IPS-15b (cell line): ENCODE data around the gene TFDP1.

Experiments
- H3K27me3 ChIP-seq: one replicate; pipeline ENCODE4 v1.6.1; 2013; ENCODE audit warnings: low read length; ENCODE audit not compliant: control insufficient read depth, insufficient read depth
- H3K36me3 ChIP-seq: one replicate; pipeline ENCODE4 v1.6.1; 2013; ENCODE audit warnings: low read length; ENCODE audit not compliant: control insufficient read depth, insufficient read depth
- H3K4me1 ChIP-seq: one replicate; pipeline ENCODE4 v1.6.1; 2013; ENCODE audit warnings: mild to moderate bottlenecking, low read length; ENCODE audit not compliant: control insufficient read depth, insufficient read depth
- H3K4me3 ChIP-seq: one replicate; pipeline ENCODE4 v1.5.1; 2013; ENCODE audit warnings: low read depth, low read length
- H3K9ac ChIP-seq: one replicate; pipeline ENCODE4 v1.6.1; 2013; ENCODE audit warnings: low read depth, mild to moderate bottlenecking, low read length
- H3K9me3 ChIP-seq: one replicate; pipeline ENCODE4 v1.6.1; 2013; ENCODE audit warnings: mild to moderate bottlenecking, low read length; ENCODE audit not compliant: control insufficient read depth, insufficient read depth

Gene TFDP1

DNA sequence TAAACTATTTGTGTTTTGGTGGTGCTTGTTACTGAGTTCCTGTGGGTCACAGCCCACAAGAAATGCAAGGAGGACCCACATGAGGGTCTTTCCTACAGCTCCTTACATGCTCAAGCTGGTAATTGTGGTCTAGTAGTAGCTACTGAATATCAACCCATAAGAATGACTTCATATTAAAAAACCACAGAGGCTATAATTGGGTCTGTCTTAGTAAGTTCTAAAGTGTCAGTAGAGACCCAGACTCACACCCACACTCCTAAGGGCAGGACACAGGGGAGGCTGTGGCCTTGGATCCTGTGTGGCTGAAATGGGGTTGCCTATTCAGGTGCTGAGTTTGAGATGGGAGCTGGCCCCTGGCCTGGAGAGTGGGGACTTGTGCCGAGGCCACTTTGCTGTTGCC lies 19.6 kb downstream of the TFDP1 start:
- Histone ChIP-seq H3K27me3 (no peaks in the 10 kb centered on the region), H3K4me3 (no peak overlapping the region), H3K36me3 (peaks cover 24% of the 10 kb centered on the region), H3K9ac (no peak overlapping the region), H3K9me3 (no peaks in the 10 kb centered on the region), H3K4me1 (no peaks in the 10 kb centered on the region)

DNA sequence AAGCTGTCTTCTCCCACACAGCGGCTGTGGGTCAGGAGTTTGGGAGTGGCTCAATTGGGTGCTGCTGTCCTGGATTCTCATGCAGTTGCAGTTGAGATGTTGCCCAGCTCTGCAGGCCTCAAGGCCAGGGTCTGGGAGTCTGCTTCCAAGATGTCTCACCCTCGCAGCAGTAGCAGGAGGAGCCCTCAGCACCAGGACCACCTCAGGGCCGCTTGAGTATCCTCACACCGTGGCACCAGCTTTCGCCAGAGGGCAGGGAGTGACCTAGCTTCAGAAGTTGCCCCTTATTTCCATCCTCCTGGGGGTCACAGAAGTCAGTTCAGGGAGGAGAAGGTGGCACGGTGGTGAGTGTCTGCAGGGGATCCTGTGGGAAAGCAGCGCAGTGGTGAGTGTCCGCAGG lies 20.9 kb downstream of the TFDP1 start:
- Histone ChIP-seq H3K4me3 (no peak overlapping the region), H3K9ac (no peak overlapping the region), H3K9me3 (no peaks in the 10 kb centered on the region), H3K27me3 (no peaks in the 10 kb centered on the region), H3K4me1 (no peaks in the 10 kb centered on the region), H3K36me3 (peaks cover 19% of the 10 kb centered on the region)

DNA sequence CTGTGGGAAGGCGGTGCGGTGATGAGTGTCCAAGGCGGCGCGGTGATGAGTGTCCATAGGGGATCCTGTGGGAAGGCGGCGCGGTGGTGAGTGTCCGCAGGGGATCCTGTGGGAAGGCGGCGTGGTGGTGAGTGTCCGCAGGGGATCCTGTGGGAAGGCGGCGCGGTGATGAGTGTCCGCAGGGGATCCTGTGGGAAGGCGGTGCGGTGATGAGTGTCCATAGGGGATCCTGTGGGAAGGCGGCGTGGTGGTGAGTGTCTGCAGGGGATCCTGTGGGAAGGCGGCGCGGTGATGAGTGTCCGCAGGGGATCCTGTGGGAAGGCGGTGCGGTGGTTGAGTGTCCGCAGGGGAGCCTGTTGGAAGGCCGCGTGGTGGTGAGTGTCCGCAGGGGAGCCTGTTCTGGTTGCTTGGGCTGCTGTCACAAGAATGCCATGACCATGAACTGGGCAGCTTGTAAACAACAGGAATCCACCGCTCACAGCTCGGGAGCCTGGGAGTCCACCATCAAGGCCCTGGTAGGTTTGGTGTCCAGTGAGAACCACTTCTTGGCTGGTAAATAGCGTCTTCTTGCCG lies 21.4 kb downstream of the TFDP1 start:
- H3K9me3 ChIP-seq: no peaks in the 10 kb centered on the region
- no peaks in the 10 kb centered on the region for H3K27me3 ChIP-seq
- no peak overlapping the region for H3K9ac ChIP-seq
- no peak overlapping the region for H3K4me3 ChIP-seq
- H3K4me1 ChIP-seq: no peaks in the 10 kb centered on the region
- H3K36me3 ChIP-seq: peaks cover 19% of the 10 kb centered on the region

DNA sequence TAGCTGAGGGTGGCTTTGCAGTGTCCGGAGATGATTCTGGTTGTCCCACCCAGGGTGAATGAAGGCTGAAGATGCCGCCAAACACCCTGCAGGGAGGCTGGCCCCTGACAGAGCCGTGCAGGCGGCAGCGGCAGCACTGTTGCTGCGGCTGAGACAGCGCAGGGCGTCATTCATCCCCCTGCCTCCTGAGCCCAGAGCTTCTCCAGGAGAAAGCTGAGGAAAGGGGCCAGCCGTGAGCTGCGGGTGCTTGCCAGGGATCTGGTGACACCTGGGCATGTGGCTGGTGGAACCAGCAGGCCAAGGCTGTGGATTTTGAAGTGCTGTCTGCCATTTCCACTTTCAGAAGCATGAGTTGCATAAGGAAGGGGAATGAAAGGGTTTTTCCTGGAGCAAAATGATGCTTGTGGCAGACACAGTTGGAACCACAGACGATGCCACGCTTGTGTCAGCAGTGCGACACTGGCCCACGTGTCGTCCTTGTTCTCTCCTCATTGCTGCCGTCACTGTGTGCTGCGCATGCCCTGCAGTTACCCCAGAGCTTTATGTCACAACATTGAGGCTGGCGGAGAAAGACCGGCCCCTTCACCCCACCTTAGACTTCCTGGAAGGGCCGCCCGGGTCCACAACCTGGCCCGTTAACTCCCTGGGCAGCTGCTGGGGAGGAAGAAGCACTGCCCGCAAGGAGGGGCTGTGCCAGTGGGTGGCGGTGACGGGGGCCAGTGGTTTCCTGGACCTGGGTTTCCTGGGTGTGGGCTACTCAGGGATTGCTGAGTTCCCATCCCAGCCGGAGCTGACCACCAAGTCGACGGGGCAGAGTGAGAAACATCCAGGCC lies 22.7 kb downstream of the TFDP1 start:
- Histone ChIP-seq H3K4me1 (no peaks in the 10 kb centered on the region), H3K9ac (no peak overlapping the region), H3K9me3 (no peaks in the 10 kb centered on the region), H3K36me3 (peaks cover 24% of the 10 kb centered on the region), H3K4me3 (no peak overlapping the region), H3K27me3 (no peaks in the 10 kb centered on the region)

DNA sequence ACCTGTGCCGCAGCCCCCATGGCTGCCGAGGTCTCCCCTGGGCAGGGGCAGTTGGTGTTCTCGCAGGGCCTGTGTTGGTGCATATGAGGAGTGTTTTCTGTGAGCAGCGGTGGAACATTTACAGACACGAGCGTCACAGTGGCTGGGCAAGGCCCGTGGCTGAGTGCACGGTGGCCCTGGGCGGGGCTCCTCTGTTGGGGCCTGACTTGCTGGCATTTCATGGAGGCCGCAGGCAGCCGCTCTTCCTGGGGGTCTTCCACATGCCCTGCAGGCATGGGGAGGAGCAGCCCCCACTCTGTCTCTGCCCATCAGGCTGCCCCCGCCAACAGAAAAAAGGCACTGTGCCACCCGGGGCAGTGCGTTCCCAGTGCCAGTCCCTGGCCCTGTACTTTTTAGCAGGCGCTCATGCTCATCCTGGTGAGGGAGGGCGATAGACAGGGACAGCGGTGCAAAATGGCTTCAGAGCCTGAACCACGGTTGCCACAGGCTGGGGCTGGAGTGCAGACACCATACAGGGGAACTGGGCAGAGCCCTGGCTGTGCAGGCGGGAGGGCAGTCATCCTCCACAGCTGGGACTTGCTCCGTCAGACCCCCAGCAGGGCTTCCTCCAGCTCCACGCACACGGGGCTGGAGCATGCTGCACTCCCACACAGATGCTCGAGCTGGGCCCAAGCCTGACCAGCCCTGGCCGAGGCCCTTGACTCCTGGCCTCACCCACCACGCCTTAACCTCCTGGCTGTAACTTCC lies 23.5 kb downstream of the TFDP1 start:
- Histone ChIP-seq H3K4me3 (no peak overlapping the region), H3K9ac (no peak overlapping the region), H3K4me1 (no peaks in the 10 kb centered on the region), H3K9me3 (no peaks in the 10 kb centered on the region), H3K36me3 (peaks cover 24% of the 10 kb centered on the region), H3K27me3 (no peaks in the 10 kb centered on the region)

DNA sequence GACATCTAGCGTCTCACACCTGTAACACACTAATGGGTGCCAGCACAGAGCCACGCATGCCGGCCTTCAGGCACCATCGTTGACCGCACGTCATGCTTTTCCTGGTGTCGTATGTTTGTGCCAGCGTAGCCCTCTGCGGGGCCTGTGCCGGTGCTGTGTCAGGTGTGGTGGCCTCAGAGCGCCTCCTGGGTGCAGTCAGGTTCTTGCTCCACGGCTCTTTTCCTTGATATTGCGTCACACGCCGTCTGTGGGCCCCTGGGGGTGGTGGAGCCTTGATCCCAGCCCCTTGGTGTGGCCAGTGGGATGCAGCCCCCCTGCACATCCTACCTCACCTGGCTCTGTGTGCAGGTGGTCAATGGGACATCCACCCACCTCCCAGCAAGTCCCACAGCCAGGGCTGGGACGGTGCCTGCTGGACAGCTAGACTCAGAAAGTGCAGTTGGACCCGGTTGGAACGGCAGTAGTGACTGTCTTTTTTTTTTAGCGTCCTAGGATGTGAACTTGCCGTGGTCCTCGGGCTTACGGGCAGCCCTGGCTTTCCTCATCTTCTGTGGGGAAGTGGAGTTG lies 24.5 kb downstream of the TFDP1 start:
- Histone ChIP-seq H3K36me3 (peaks cover 24% of the 10 kb centered on the region), H3K9ac (no peak overlapping the region), H3K27me3 (no peaks in the 10 kb centered on the region), H3K4me3 (no peak overlapping the region), H3K4me1 (no peaks in the 10 kb centered on the region), H3K9me3 (no peaks in the 10 kb centered on the region)

DNA sequence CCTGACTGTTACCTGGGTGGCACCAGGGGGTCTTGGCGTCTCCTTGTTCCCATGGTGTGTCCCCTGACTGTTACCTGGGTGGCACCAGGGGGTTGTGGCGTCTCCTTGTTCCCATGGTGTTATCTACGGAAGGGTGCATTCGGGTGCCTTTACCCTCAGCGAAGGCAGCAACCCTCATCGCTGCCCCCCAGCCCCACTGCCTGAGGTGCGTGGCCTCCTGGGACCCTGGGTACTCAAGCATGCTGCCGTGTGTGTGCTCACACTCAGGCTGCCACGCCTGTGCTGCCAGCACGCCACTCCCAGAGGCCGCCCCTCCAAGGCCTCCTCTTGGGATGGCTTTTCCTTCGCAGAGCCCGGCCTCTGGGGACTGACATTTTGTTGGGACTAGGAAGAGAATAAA lies 25.1 kb downstream of the TFDP1 start:
- H3K4me1 ChIP-seq: no peaks in the 10 kb centered on the region
- no peaks in the 10 kb centered on the region for H3K9me3 ChIP-seq
- H3K27me3 ChIP-seq: no peaks in the 10 kb centered on the region
- H3K4me3 ChIP-seq: no peak overlapping the region
- peaks cover 24% of the 10 kb centered on the region for H3K36me3 ChIP-seq
- H3K9ac ChIP-seq: no peak overlapping the region

DNA sequence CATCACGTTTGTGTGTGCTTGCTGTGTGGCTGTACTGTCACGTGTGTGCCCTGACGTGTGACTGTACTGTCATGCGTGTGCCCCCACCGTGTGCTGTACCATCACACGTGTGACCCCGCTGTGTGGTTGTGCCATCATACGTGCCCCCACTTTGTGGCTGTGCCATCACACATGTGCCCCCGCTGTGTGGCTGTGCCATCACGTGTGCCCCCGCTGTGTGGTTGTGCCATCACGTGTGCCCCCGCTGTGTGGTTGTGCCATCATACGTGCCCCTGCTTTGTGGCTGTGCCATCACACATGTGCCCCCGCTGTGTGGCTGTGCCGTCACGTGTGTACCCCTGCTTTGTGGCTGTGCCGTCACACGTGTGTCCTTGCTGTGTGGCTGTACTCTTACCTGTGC lies 25.7 kb downstream of the TFDP1 start:
- no peaks in the 10 kb centered on the region for H3K27me3 ChIP-seq
- no peaks in the 10 kb centered on the region for H3K9me3 ChIP-seq
- no peak overlapping the region for H3K9ac ChIP-seq
- H3K4me1 ChIP-seq: no peaks in the 10 kb centered on the region
- H3K36me3 ChIP-seq: peaks cover 24% of the 10 kb centered on the region
- H3K4me3 ChIP-seq: no peak overlapping the region

DNA sequence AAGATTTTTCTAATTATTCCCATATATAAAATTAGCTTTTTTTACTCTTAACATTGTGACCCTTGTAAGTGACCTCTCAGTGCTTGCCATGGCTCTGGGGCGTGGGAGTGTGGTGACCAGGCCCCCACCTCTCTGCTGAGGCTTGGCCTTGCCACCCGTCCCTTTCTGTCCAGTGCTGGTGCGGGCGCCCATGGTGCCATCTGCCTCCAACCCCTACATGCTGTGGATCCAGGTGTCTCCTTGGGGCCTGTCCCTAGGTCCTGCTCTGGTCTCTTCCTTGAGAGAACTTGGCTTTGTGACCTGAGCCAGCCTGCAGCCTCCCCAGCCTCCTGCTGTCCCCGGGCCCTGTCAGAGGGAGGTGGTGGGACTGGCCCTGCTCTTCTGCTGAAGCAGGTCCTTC lies 27.4 kb downstream of the TFDP1 start:
- Histone ChIP-seq H3K36me3 (peaks cover 21% of the 10 kb centered on the region), H3K9me3 (no peaks in the 10 kb centered on the region), H3K4me1 (no peaks in the 10 kb centered on the region), H3K4me3 (no peak overlapping the region), H3K27me3 (no peaks in the 10 kb centered on the region), H3K9ac (no peak overlapping the region)

DNA sequence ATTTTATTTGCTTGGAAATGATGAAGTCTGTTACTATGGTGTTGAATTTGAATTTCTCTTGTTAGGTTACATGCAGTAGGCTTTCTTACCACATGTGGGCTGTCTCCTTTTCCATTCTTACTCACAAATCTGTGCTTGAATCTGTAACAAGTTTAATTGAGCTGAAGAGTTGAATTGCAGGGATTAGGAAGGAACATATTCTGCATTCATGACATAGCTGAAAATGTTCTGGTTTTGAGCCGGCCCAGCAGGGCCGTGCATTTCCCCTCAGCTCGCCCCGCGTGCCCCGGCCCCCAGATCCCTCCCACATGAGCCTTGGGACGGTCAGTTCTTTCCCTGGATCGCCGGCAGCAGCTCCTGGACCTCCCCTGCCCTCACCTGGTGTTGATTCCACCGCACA lies 28.1 kb downstream of the TFDP1 start:
- no peak overlapping the region for H3K4me3 ChIP-seq
- peaks cover 23% of the 10 kb centered on the region for H3K36me3 ChIP-seq
- H3K4me1 ChIP-seq: no peaks in the 10 kb centered on the region

DNA sequence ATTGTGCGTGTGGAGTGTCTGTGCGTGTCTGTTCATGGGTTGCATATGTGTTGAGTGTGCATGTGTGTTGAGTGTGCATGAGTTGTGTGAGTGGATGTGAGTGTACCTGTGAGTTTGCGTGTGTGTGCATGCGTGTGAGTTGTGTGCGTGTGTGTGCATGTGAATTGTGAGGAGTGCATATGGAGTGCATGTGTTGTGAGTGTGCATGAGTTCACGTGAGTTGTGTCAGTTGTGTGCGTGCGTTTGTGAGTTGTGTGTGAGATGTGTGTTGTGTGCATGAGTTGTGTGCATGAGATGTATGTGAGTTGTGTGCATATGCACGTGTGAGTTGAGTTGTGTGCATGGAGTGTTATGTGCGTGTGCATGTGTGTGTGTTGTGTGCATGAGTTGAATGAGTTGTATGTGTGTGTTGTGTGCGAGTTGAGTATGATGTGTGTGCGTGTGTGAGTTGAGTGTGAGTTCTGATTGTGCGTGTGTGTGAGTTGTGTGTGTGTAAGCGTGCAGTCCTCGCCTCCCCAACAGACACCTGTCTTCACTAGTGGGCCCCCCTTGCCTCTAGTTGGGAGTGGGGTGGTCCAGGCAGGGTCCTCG lies 29.3 kb downstream of the TFDP1 start:
- Histone ChIP-seq H3K9ac (no peak overlapping the region), H3K4me1 (no peaks in the 10 kb centered on the region), H3K36me3 (peaks cover 20% of the 10 kb centered on the region), H3K27me3 (no peaks in the 10 kb centered on the region), H3K9me3 (no peaks in the 10 kb centered on the region), H3K4me3 (no peak overlapping the region)

More for the DNA sequence above, 28.1 kb downstream of the TFDP1 start:
- H3K27me3 ChIP-seq: no peaks in the 10 kb centered on the region
- H3K9ac ChIP-seq: no peak overlapping the region
- H3K9me3 ChIP-seq: no peaks in the 10 kb centered on the region
